H9 (cell line): ENCODE results near the gene NACC2. TPM values are rescaled to one million over a fixed set of nuclear protein-coding genes. Genes with fewer than 3 reads are reported as not detected.

Source experiments
- DNase-seq: peaks from one replicate; pipeline ENCODE4 v3.0.0-alpha.2; 2017
- H2AFZ ChIP-seq: one replicate; pipeline ENCODE4 v1.6.1; 2013; ENCODE audit warnings: mild to moderate bottlenecking, low read length, control low read depth, moderate library complexity
- H2AK5ac ChIP-seq: 2 replicates; pipeline ENCODE4 v1.6.1; 2013; ENCODE audit warnings: low read length, control low read depth, mixed read lengths; ENCODE audit not compliant: insufficient read length
- H2BK120ac ChIP-seq: one replicate; pipeline ENCODE4 v1.6.1; 2013; ENCODE audit warnings: low read depth, mild to moderate bottlenecking, low read length, control low read depth, inconsistent platforms; ENCODE audit not compliant: poor library complexity, severe bottlenecking
- H2BK12ac ChIP-seq: 2 replicates; pipeline ENCODE4 v1.6.1; 2013; ENCODE audit warnings: low read length, control low read depth, mixed read lengths, low read depth; ENCODE audit not compliant: insufficient read length
- H2BK15ac ChIP-seq: 2 replicates; pipeline ENCODE4 v1.6.1; 2013; ENCODE audit warnings: low read depth, low read length, control low read depth
- H2BK20ac ChIP-seq: one replicate; pipeline ENCODE4 v1.6.1; 2013; ENCODE audit warnings: low read depth, mild to moderate bottlenecking, low read length, control low read depth, inconsistent platforms; ENCODE audit not compliant: poor library complexity, severe bottlenecking
- H2BK5ac ChIP-seq: 2 replicates; pipeline ENCODE4 v1.6.1; 2013; ENCODE audit warnings: low read length, control low read depth, mixed read lengths; ENCODE audit not compliant: insufficient read length
- H3K14ac ChIP-seq: 2 replicates; pipeline ENCODE4 v1.6.1; 2013; ENCODE audit warnings: low read length, control low read depth; ENCODE audit not compliant: insufficient read depth
- H3K18ac ChIP-seq: 2 replicates; pipeline ENCODE4 v1.6.1; 2013; ENCODE audit warnings: low read depth, mild to moderate bottlenecking, mixed read lengths, low read length, control low read depth; ENCODE audit not compliant: insufficient read length
- H3K23ac ChIP-seq: 2 replicates; pipeline ENCODE4 v1.6.1; 2013; ENCODE audit warnings: low read length, control low read depth, mixed read lengths, low read depth; ENCODE audit not compliant: insufficient read length
- H3K23me2 ChIP-seq: 2 replicates; pipeline ENCODE4 v1.6.1; 2013; ENCODE audit warnings: low read depth, mild to moderate bottlenecking, mixed read lengths, low read length, control low read depth; ENCODE audit not compliant: insufficient read length, poor library complexity, severe bottlenecking
- H3K27ac ChIP-seq: 2 replicates; pipeline ENCODE4 v1.5.1; 2013; ENCODE audit warnings: low read length, control low read depth, mixed read lengths, low read depth; ENCODE audit not compliant: insufficient read length
- H3K27me3 ChIP-seq: 2 replicates; pipeline ENCODE4 v1.6.1; 2013; ENCODE audit warnings: low read length, control low read depth, inconsistent platforms; ENCODE audit not compliant: insufficient read depth
- H3K4ac ChIP-seq: 2 replicates; pipeline ENCODE4 v1.6.1; 2013; ENCODE audit warnings: low read depth, mild to moderate bottlenecking, control low read depth, inconsistent platforms, low read length, moderate library complexity
- H3K4me1 ChIP-seq: 2 replicates; pipeline ENCODE4 v1.6.1; 2013; ENCODE audit warnings: low read length, control low read depth, inconsistent platforms; ENCODE audit not compliant: insufficient read depth
- H3K4me2 ChIP-seq: 2 replicates; pipeline ENCODE4 v1.6.1; 2013; ENCODE audit warnings: low read length, control low read depth, mixed read lengths; ENCODE audit not compliant: insufficient read length, insufficient read depth
- H3K56ac ChIP-seq: 2 replicates; pipeline ENCODE4 v1.6.1; 2013; ENCODE audit warnings: low read depth, mild to moderate bottlenecking, mixed read lengths, low read length, control low read depth; ENCODE audit not compliant: insufficient read length
- H3K79me1 ChIP-seq: 2 replicates; pipeline ENCODE4 v1.6.1; 2013; ENCODE audit warnings: low read depth, mild to moderate bottlenecking, moderate library complexity, low read length, control low read depth, inconsistent platforms; ENCODE audit not compliant: insufficient read depth, poor library complexity, severe bottlenecking
- H3K79me2 ChIP-seq: 2 replicates; pipeline ENCODE4 v1.6.1; 2013; ENCODE audit warnings: low read length, control low read depth, inconsistent platforms; ENCODE audit not compliant: insufficient read depth
- H3K9ac ChIP-seq: 2 replicates; pipeline ENCODE4 v1.6.1; 2013; ENCODE audit warnings: low read length, control low read depth, mixed read lengths; ENCODE audit not compliant: insufficient read length; ENCODE audit errors: extremely low read depth
- H3K9me3 ChIP-seq: one replicate; pipeline ENCODE4 v1.6.1; 2013; ENCODE audit warnings: low read depth, low read length, inconsistent platforms; ENCODE audit not compliant: control insufficient read depth
- H3T11ph ChIP-seq: one replicate; pipeline ENCODE4 v1.6.1; 2013; ENCODE audit warnings: mild to moderate bottlenecking, low read length, control low read depth, inconsistent platforms
- H4K20me1 ChIP-seq: one replicate; pipeline ENCODE4 v1.6.1; 2013; ENCODE audit not compliant: control insufficient read depth, insufficient read length, insufficient read depth
- H4K5ac ChIP-seq: 2 replicates; pipeline ENCODE4 v1.6.1; 2013; ENCODE audit warnings: low read depth, mild to moderate bottlenecking, mixed read lengths, low read length, control low read depth; ENCODE audit not compliant: insufficient read length
- H4K8ac ChIP-seq: replicated peaks from 2 replicates; pipeline ENCODE4 v1.6.1; 2013; ENCODE audit warnings: low read length, control low read depth, mixed read lengths, low read depth; ENCODE audit not compliant: insufficient read length
- H4K91ac ChIP-seq: 2 replicates; pipeline ENCODE4 v1.6.1; 2013; ENCODE audit warnings: low read depth, mild to moderate bottlenecking, moderate library complexity, mixed read lengths, low read length, control low read depth; ENCODE audit not compliant: insufficient read length
- H3K27ac Mint-ChIP-seq, 3 experiments: 2 replicates in 2 of 3; 3 replicates in 1 of 3; pipeline ENCODE4 v1.8.0; 2020 to 2021; ENCODE audit warnings: mixed read lengths in 3 of 3, mild to moderate bottlenecking in 1 of 3, moderate library complexity in 1 of 3
- H3K27me3 Mint-ChIP-seq: 2 replicates; pipeline ENCODE4 v1.8.0; 2021; ENCODE audit warnings: low read depth, mild to moderate bottlenecking, moderate library complexity, mixed read lengths
- H3K36me3 Mint-ChIP-seq, 3 experiments: 2 replicates in 2 of 3; 3 replicates in 1 of 3; pipeline ENCODE4 v1.8.0; 2020 to 2021; ENCODE audit warnings: low read depth in 3 of 3, mixed read lengths in 3 of 3; ENCODE audit not compliant: insufficient read depth in 1 of 3
- H3K4me1 Mint-ChIP-seq, 2 experiments: 2 replicates each; pipeline ENCODE4 v1.8.0; 2020; ENCODE audit warnings: mixed read lengths in 2 of 2
- H3K4me3 Mint-ChIP-seq, 2 experiments: 2 replicates in 1 of 2; 3 replicates in 1 of 2; pipeline ENCODE4 v1.8.0; 2020 to 2021; ENCODE audit warnings: mild to moderate bottlenecking in 2 of 2, mixed read lengths in 2 of 2, moderate library complexity in 1 of 2
- H3K9me3 Mint-ChIP-seq, 2 experiments: 2 replicates in 1 of 2; 3 replicates in 1 of 2; pipeline ENCODE4 v1.8.0; 2020; ENCODE audit warnings: mild to moderate bottlenecking in 2 of 2, mixed read lengths in 2 of 2, moderate library complexity in 1 of 2
- WGBS: extraction: QIAGEN DNeasy Blood & Tissue Kit; methylation state at CpG from one replicate; pipeline ENCODE4 v1.1.7; 2013; ENCODE audit warnings: missing lambda C conversion rate, low lambda C conversion rate, mixed read lengths; ENCODE audit not compliant: insufficient read length; ENCODE audit errors: extremely low coverage; 5-methylcytosine and 5-hydroxymethylcytosine counted together
- total RNA-seq: library from RNA; stranded (reverse); gene quantifications from 2 replicates; pipeline ENCODE4 v1.2.1, GENCODE V29; 2021
- TF ChIP-seq, protein P1 (sequence below): fragments of 200-600 bp; sonication (generic); conservative IDR thresholded peaks from 3 replicates; pipeline ENCODE4 v1.8.0; 2021; ENCODE audit warnings: antibody characterized with exemption, mild to moderate bottlenecking

Gene NACC2
- total RNA-seq, 1 experiment from 2014 or later, result 11.5 TPM

DNA sequence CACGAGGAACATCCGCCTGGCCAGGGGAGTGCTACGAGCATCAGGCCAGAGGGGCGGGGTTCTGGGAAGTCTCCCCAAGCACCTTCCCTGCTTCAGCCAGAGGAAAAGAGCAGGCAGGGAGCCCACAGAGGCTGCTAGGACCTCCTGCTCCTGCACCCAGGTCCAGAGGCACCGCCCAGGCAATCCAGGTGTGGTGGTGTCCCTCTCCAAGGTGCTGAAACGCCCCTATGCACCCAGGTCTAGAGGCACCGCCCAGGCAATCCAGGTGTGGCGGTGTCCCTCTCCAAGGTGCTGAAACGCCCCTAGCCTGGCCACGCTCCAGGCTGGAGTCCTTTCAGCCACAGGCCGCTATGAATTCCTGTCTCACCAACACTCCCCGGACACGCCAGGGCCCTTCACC is 123.2 kb downstream of the NACC2 start:
- H2AFZ ChIP-seq, result no peak overlapping the region
- H3K4me1 ChIP-seq, result peaks cover 2% of the 10 kb centered on the region; the same call in 1 of the 2 replicates
- H4K91ac ChIP-seq, result no peak overlapping the region
- H4K8ac ChIP-seq, result no peak overlapping the region
- no peak overlapping the region for H2BK12ac ChIP-seq
- no peak overlapping the region for H3K27ac ChIP-seq
- H2BK120ac ChIP-seq, result no peak overlapping the region
- Mint-ChIP-seq H3K9me3 (peaks cover 2 to 4% of the 10 kb centered on the region in 2 experiments; a peak in 3 of 5 replicates), H3K4me1 (peaks cover 15 to 30% of the 10 kb centered on the region in 2 experiments), H3K36me3 (no peaks in the 10 kb centered on the region), H3K27ac (no peak overlapping the region), H3K4me3 (no peak overlapping the region), H3K27me3 (peaks cover 2% of the 10 kb centered on the region; the same call in 1 of the 2 replicates)
- no peak overlapping the region for H3K4ac ChIP-seq
- H3K23me2 ChIP-seq, result no peaks in the 10 kb centered on the region
- no peak overlapping the region for H2AK5ac ChIP-seq
- DNase-seq, result peak; percentile 96
- no peak overlapping the region for H2BK20ac ChIP-seq
- TF ChIP-seq, protein P1, sequence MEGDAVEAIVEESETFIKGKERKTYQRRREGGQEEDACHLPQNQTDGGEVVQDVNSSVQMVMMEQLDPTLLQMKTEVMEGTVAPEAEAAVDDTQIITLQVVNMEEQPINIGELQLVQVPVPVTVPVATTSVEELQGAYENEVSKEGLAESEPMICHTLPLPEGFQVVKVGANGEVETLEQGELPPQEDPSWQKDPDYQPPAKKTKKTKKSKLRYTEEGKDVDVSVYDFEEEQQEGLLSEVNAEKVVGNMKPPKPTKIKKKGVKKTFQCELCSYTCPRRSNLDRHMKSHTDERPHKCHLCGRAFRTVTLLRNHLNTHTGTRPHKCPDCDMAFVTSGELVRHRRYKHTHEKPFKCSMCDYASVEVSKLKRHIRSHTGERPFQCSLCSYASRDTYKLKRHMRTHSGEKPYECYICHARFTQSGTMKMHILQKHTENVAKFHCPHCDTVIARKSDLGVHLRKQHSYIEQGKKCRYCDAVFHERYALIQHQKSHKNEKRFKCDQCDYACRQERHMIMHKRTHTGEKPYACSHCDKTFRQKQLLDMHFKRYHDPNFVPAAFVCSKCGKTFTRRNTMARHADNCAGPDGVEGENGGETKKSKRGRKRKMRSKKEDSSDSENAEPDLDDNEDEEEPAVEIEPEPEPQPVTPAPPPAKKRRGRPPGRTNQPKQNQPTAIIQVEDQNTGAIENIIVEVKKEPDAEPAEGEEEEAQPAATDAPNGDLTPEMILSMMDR, result no peak
- no peaks in the 10 kb centered on the region for H3K9me3 ChIP-seq
- H3K14ac ChIP-seq, result no peak overlapping the region
- no peak overlapping the region for H3K9ac ChIP-seq
- peaks cover 3% of the 10 kb centered on the region for H4K20me1 ChIP-seq
- H4K5ac ChIP-seq, result no peak overlapping the region
- H2BK15ac ChIP-seq, result no peak overlapping the region
- no peak overlapping the region for H3K23ac ChIP-seq
- no peaks in the 10 kb centered on the region for H3K79me2 ChIP-seq
- H3K27me3 ChIP-seq, result no peaks in the 10 kb centered on the region
- no peak overlapping the region for H3K4me2 ChIP-seq
- H3K18ac ChIP-seq, result no peak overlapping the region
- no peak overlapping the region for H2BK5ac ChIP-seq
- H3K56ac ChIP-seq, result no peak overlapping the region
- no peaks in the 10 kb centered on the region for H3K79me1 ChIP-seq
- WGBS, result no CpG with 5 or more reads among the region's 13 CpGs
- H3T11ph ChIP-seq, result no peak overlapping the region
